ENCODE data around the gene NRSN1.

DNA sequence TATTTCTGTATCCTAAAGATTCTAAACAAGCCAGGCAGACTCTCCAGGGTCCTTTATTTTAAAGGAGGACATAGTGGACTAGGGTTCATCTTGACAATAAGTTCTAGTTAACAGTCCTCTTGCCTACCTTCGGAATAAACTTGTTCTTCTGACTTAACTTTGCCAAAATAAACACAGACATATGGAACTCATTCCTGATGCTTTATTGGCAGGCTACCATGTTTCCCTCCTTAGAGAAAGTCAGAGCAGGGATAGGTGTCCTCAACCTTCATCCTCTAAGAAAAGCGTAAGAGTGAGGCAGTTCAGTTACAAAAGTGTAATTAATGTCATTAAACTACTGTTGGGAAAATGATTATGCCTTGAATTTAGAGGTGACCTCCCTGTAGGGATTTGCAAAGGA, 46.9 kb upstream of the NRSN1 start:
- TF ChIP-seq, protein P1, sequence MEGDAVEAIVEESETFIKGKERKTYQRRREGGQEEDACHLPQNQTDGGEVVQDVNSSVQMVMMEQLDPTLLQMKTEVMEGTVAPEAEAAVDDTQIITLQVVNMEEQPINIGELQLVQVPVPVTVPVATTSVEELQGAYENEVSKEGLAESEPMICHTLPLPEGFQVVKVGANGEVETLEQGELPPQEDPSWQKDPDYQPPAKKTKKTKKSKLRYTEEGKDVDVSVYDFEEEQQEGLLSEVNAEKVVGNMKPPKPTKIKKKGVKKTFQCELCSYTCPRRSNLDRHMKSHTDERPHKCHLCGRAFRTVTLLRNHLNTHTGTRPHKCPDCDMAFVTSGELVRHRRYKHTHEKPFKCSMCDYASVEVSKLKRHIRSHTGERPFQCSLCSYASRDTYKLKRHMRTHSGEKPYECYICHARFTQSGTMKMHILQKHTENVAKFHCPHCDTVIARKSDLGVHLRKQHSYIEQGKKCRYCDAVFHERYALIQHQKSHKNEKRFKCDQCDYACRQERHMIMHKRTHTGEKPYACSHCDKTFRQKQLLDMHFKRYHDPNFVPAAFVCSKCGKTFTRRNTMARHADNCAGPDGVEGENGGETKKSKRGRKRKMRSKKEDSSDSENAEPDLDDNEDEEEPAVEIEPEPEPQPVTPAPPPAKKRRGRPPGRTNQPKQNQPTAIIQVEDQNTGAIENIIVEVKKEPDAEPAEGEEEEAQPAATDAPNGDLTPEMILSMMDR (IDR thresholded peaks at IDR 0.05): no peak
- no peak for TF ChIP-seq EZH2 (IDR thresholded peaks at IDR 0.05; ENCODE audit: borderline replicate concordance, insufficient read depth, low read depth, low read length, poor library complexity, severe bottlenecking)
